IPS-18a (cell line): Measurements from ENCODE around the gene SULT1A2.
"Not testable (repeated sequence)": the region's sequence is repeated elsewhere in the genome, so short reads cannot be mapped to it uniquely, and the experiment has no call there.

Experiments
- H3K27ac ChIP-seq: one replicate; pipeline ENCODE4 v1.5.1; 2013; ENCODE audit warnings: low read length
- H3K27me3 ChIP-seq: one replicate; pipeline ENCODE4 v1.6.1; 2013; ENCODE audit warnings: mild to moderate bottlenecking, low read length; ENCODE audit not compliant: control insufficient read depth, insufficient read depth
- H3K36me3 ChIP-seq: one replicate; pipeline ENCODE4 v1.6.1; 2013; ENCODE audit warnings: low read depth, low read length; ENCODE audit not compliant: control insufficient read depth
- H3K4me1 ChIP-seq: one replicate; pipeline ENCODE4 v1.6.1; 2013; ENCODE audit warnings: low read depth, low read length; ENCODE audit not compliant: control insufficient read depth
- H3K4me3 ChIP-seq: one replicate; pipeline ENCODE4 v1.5.1; 2013; ENCODE audit warnings: low read length
- H3K9ac ChIP-seq: one replicate; pipeline ENCODE4 v1.6.1; 2013; ENCODE audit warnings: mild to moderate bottlenecking, low read length, moderate library complexity
- H3K9me3 ChIP-seq: one replicate; pipeline ENCODE4 v1.6.1; 2013; ENCODE audit warnings: low read depth, low read length; ENCODE audit not compliant: control insufficient read depth

SULT1A2 gene

GRCh38 chr16:28597692-28598261 is 927 bp upstream of the SULT1A2 start:
- H3K27ac ChIP-seq, result no peak overlapping the region
- no peaks in the 10 kb centered on the region for H3K9me3 ChIP-seq
- H3K36me3 ChIP-seq, result no peaks in the 10 kb centered on the region
- H3K4me3 ChIP-seq, result no peak overlapping the region
- no peak overlapping the region for H3K9ac ChIP-seq
- H3K4me1 ChIP-seq, result peaks cover 12% of the 10 kb centered on the region
- H3K27me3 ChIP-seq, result no peaks in the 10 kb centered on the region

- Histone ChIP-seq H3K4me1 (peaks cover 12% of the 10 kb centered on the region), H3K9ac (no peak overlapping the region), H3K27me3 (no peaks in the 10 kb centered on the region), H3K9me3 (no peaks in the 10 kb centered on the region), H3K36me3 (peaks cover 2% of the 10 kb centered on the region), H3K4me3 (no peak overlapping the region), H3K27ac (no peak overlapping the region)
Measured at GRCh38 chr16:28596115-28596630, 677 bp downstream of the SULT1A2 start.

GRCh38 chr16:28595451-28595850 is 1.4 kb downstream of the SULT1A2 start:
- H3K27me3 ChIP-seq, H3K9me3 ChIP-seq, H3K36me3 ChIP-seq, H3K4me3 ChIP-seq, H3K27ac ChIP-seq, H3K9ac ChIP-seq: not testable (repeated sequence)
- peaks cover 12% of the 10 kb centered on the region for H3K4me1 ChIP-seq

DNA sequence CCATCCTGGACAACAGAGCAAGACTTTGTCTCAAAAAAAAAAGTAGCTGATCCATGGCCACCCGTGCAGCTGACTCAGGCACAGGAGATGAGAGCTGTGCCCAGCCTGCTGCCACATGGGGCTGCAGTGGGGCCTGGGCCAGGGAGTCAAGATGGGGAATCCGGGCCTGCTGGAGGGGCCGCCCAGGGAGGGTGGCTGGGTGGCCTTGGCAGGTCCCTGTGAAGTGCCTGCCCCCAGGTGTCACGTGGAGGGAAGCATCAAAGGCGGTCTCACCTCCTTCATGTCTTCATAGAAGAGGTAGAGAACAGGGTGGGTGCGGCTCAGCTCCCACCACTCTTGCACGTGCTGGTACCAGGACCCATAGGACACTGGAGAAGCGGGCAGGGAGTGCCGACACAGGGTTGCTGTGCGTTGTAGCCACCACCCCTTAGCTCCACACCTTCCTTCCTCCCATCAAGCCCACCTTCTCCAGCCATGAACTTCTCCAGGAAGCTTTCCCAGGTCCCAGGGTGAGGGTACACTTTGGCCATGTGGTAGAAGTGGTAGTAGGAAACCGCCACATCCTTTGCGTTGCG is 3.8 kb downstream of the SULT1A2 start:
- no peaks in the 10 kb centered on the region for H3K9me3 ChIP-seq

GRCh38 chr16:28592511-28592910 is 4.3 kb downstream of the SULT1A2 start:
- Histone ChIP-seq H3K27ac (no peak overlapping the region), H3K4me1 (peaks cover 5% of the 10 kb centered on the region), H3K9me3 (no peaks in the 10 kb centered on the region), H3K36me3 (peaks cover 15% of the 10 kb centered on the region), H3K4me3 (no peak overlapping the region), H3K9ac (no peak overlapping the region), H3K27me3 (no peaks in the 10 kb centered on the region)

More for the DNA sequence above, 3.8 kb downstream of the SULT1A2 start:
- Histone ChIP-seq H3K27me3 (no peaks in the 10 kb centered on the region), H3K27ac (no peak overlapping the region), H3K9ac (no peak overlapping the region), H3K36me3 (peaks cover 15% of the 10 kb centered on the region), H3K4me3 (no peak overlapping the region), H3K4me1 (peaks cover 11% of the 10 kb centered on the region)

DNA sequence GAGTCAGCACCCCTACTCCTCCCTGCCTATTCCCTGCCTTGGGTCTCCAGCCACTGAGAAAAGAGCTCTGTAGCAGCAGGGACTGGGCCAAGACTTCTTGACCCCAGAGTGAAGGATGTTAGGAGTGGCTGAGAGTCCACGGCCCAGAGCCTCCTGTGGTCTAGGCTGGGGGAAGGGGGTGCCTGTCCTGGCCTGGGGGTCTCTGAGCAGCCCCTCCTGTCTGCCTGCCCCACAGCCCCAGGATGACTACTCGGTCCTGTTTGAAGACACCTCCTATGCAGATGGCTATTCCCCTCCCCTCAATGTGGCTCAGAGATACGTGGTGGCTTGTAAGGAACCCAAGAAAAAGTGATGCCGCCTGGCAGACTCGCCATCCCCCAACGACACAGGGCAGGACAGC is 5.5 kb downstream of the SULT1A2 start:
- no peak overlapping the region for H3K27ac ChIP-seq
- H3K9me3 ChIP-seq, result no peaks in the 10 kb centered on the region
- no peak overlapping the region for H3K4me3 ChIP-seq
- no peaks in the 10 kb centered on the region for H3K4me1 ChIP-seq
- H3K36me3 ChIP-seq, result peaks cover 20% of the 10 kb centered on the region
- no peak overlapping the region for H3K9ac ChIP-seq
- no peaks in the 10 kb centered on the region for H3K27me3 ChIP-seq

DNA sequence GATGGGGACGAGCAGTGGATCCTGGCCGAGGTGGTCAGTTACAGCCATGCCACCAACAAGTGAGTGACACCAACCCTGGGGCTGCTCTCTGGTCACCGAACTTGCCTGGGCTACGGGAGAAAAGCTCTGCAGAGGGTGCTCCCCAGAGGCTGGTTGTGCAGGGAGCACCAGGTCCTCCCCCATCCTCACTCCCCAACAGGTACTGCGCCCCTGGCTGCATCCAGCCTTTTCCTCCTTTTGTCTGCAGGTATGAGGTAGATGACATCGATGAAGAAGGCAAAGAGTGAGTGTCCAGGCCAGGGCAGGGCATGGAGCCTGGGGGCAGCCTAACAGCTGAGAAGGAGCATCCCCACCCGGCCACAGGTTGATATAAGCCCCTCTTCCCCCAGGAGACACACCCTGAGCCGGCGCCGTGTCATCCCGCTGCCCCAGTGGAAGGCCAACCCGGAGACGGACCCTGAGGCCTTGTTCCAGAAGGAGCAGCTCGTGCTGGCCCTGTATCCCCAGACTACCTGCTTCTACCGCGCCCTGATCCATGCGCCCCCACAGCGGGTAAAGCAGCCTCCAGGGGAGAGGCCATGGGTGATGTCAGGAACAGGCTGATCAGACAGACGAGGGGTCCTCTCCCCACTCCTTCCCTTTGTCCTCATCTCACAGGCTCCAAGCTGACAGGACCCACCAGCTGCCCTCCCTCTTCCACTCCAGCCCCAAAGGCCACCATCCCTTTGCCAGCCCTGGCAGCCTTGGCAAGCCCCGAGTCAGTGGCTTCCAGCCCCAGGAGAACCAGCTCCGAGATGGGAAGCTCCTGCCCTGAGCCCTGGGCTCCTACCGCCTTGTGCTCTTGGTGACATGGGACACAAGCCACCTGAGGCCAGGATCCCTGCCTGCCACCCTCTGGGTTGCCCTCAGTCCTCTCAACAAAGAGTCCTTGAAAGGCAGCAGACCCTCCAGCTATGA is 6.2 kb downstream of the SULT1A2 start:
- H3K4me1 ChIP-seq, result no peaks in the 10 kb centered on the region
- H3K27me3 ChIP-seq, result no peaks in the 10 kb centered on the region
- H3K9ac ChIP-seq, result no peak overlapping the region
- peaks cover 22% of the 10 kb centered on the region for H3K36me3 ChIP-seq
- no peaks in the 10 kb centered on the region for H3K9me3 ChIP-seq
- no peak overlapping the region for H3K27ac ChIP-seq
- H3K4me3 ChIP-seq, result no peak overlapping the region

- H3K9ac ChIP-seq, result no peak overlapping the region
- H3K36me3 ChIP-seq, result peaks cover 26% of the 10 kb centered on the region
- H3K27ac ChIP-seq, result no peak overlapping the region
- H3K9me3 ChIP-seq, result no peaks in the 10 kb centered on the region
- no peak overlapping the region for H3K4me3 ChIP-seq
- H3K4me1 ChIP-seq, result no peaks in the 10 kb centered on the region
- H3K27me3 ChIP-seq, result no peaks in the 10 kb centered on the region
Measured at GRCh38 chr16:28589930-28590329, 6.9 kb downstream of the SULT1A2 start.

GRCh38 chr16:28589069-28589468 is 7.8 kb downstream of the SULT1A2 start:
- Histone ChIP-seq H3K4me1 (no peaks in the 10 kb centered on the region), H3K4me3 (no peak overlapping the region), H3K27me3 (no peaks in the 10 kb centered on the region), H3K9ac (no peak overlapping the region), H3K27ac (no peak overlapping the region), H3K9me3 (no peaks in the 10 kb centered on the region), H3K36me3 (peaks cover 26% of the 10 kb centered on the region)

- no peak overlapping the region for H3K9ac ChIP-seq
- H3K4me1 ChIP-seq, result no peaks in the 10 kb centered on the region
- peaks cover 34% of the 10 kb centered on the region for H3K36me3 ChIP-seq
- H3K9me3 ChIP-seq, result no peaks in the 10 kb centered on the region
- no peak overlapping the region for H3K4me3 ChIP-seq
- H3K27ac ChIP-seq, result no peak overlapping the region
- H3K27me3 ChIP-seq, result no peaks in the 10 kb centered on the region
Measured at GRCh38 chr16:28587386-28587785, 9.5 kb downstream of the SULT1A2 start.

- Histone ChIP-seq H3K4me3 (no peak overlapping the region), H3K27me3 (no peaks in the 10 kb centered on the region), H3K36me3 (peaks cover 39% of the 10 kb centered on the region), H3K4me1 (no peaks in the 10 kb centered on the region), H3K9ac (no peak overlapping the region), H3K9me3 (no peaks in the 10 kb centered on the region), H3K27ac (no peak overlapping the region)
Measured at GRCh38 chr16:28586466-28586865, 10.4 kb downstream of the SULT1A2 start.
